Endometrial microvascular endothelial cells (primary cell): ENCODE measurements around the gene FCHSD2. TPM values are rescaled to one million over a fixed set of nuclear protein-coding genes. Genes with fewer than 3 reads are reported as not detected.
"Not testable (repeated sequence)": the region's sequence is repeated elsewhere in the genome, so short reads cannot be mapped to it uniquely, and the experiment has no call there.

Source experiments
- in situ Hi-C: cut with HindIII; loops from 2 replicates; pipeline ENCODE4 v1.10.0; 2017; ENCODE audit warnings: low sequenced_read_pairs, low pct_unique_long_range_greater_than_20kb; ENCODE audit errors: inconsistent ontology term
- total RNA-seq: library from RNA; depleted of rRNA; stranded (reverse); fragments of >200 nt; gene quantifications from one replicate; pipeline ENCODE4 v1.2.3, GENCODE V29; 2015; ENCODE audit errors: inconsistent ontology term

The FCHSD2 gene
- total RNA-seq, 1 donor from 2014 or later: 15.5 TPM

GRCh38 chr11:72871119-72871518, 271.0 kb downstream of the FCHSD2 start:
- in situ Hi-C loops: no loop called here

DNA sequence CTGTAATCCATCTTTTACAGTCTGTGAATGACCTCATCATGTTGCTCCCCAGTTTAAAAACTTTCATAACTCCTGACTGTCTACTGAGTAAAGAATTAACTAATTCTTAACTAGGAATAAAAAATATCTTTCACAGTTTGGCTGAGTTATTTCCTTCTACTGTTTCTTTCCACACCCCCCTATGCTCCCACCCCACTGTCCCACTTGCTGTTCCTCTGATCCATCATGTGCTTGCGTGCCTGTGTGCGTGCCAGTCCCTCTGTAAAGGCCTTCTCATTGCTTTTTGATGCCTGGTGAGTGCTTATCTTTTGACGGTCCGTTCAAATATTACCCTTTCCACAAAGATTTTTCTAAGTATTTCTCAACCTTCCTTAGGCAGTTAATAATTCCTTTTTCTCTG, 272.3 kb downstream of the FCHSD2 start:
- in situ Hi-C loops: no loop called here

DNA sequence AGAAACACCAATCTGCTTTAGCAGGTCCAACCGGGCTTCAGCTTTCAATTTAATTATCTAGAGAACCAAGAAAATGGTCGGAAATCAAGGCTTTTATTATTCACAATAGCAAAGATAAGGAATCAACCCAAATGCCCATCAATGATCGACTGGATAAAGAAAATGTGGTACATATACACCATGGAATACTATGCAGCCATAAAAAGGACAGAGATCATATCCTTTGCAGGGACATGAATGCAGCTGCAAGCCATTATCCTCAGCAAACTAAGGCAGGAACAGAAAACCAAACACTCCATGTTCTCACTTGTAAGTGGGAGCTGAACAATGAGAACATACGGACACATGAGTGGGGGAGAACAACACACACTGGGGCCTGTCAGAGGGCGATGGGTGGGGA, 274.1 kb downstream of the FCHSD2 start:
- in situ Hi-C loops: no loop called here

DNA sequence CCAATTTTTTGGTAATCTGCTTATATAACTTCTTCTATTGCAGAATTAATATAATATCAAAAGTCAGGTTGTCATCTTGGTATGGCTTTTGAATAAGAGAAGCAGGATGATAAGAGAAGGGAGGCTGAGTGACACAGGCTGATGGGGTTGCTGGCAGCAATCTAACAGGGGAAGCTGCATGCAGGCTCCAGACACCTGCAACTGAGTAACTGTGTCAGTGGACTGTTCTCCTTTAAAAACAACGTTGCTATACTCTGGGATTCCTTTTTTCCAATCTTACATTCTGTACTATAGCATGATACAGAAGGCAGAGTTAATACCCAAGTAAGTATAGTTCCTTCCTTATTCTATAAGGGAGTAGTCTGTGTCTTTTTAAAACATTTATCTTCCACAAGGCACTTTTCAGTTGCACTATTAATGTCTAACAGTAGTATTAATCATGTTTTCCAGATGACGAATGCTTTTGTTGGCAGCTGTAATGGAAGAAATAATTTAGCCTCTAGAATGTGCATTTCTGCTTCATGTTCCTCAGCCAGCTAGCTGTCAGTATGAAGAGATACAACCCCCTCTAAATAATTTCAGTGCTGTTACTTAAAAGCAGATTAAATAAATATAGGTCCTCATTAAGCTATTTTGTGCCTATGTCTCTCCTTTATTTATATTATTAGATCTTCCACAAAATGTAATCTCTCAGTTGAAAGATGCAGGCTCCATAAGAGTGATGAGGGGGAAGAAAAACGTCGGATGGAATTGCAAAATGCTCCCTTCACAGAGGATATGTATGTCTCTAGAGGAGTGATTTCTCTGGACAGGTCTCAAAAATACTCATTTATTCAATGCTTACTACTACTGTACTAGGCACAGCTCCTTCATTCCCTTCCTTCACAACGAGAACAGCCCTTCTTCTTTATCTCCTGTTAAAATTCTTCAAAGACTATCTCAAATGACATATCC, 277.1 kb downstream of the FCHSD2 start:
- in situ Hi-C loops: no loop called here

DNA sequence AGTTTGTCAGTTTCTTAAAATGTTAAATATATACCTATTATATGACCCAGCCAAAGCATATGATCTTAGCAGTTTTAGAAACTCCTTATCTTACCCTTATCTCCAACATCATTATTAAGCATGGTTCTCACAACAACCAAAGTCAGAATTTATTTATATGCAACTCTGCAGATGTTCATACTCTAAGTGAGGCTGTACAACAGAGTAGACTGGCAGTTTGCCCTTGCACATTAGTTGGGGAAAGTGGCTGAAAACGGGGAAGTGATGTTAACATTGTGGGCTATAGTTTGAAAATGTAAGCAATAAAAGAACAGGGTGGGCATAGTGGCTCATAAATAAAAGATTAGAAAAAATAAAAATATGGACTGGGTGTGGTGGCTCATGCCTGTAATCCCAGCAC, 278.2 kb downstream of the FCHSD2 start:
- in situ Hi-C loops: no loop called here

DNA sequence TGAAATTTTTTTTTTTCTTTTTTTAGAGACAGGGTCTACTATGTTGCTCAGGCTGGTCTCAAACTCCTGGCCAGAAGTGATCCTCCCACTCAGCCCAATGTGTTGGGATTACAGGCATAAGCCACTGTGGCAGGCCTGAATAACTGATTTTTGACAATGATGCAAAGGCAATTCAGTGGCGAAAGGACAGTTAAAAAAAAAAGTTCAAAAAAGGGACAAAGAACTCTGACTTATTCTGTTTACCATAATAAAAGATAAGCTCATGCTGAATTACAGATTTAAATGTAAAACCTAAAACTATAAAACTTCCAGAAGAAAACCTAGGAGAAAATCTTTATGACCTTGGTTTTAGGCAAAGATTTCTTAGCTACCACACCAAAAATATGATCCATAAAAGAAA, 279.0 kb downstream of the FCHSD2 start:
- in situ Hi-C loops: no loop called here

DNA sequence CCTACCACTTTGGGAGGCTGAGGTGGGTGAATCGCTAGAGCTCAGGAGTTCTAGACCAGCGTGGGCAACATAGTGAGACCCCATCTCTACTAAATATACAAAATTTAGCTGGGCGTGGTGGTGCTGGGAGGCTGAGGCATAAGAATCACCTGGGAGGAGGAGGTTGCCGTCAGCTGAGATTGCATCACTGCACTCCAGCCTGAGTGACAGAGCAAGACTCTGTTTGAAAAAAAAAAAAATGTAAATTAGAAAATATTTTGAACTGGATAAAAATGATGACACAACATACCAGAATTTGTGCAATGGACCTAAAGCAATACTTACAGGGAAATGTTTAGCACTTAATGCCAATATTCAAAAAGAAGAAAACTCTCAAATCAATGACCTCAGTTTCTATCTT, 281.5 kb downstream of the FCHSD2 start:
- in situ Hi-C loops: no loop called here

DNA sequence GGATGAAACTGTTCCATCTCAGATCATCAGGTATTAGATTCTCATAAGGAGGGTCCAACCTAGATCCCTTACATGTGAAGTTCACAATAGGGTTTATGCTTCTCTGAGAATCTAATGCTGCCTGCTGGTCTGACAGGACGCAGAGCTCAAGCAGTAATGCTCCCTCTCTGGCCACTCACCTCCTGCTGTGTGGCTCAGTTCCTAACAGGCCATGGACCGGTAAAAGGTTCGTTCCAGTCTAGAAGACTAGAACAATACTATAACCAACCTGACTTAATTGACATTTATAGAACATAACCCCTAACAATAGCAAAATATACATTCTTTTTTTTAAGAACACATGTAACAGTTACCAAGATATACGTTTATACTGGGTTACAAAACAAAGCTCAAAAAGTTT, 282.1 kb downstream of the FCHSD2 start:
- in situ Hi-C loops: no loop called here

DNA sequence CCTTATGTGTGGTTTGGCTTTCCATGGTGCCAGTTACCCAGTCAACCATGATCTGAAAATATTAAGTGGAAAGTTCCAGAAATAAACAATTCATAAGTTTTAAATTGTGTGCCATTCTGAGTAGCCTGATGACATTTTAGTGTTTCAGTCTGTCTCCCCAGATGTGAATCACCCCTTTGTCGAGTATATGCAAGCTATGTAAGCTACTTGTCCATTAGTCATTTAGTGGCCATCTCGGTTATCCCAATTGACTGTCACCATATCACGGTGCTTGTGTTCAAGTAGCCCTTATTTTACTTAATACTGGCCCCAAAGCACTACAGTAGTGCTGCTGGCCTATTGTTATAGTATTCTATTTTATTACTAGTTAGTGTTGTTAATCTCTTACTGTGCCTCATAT, 283.0 kb downstream of the FCHSD2 start:
- in situ Hi-C loops: no loop called here

DNA sequence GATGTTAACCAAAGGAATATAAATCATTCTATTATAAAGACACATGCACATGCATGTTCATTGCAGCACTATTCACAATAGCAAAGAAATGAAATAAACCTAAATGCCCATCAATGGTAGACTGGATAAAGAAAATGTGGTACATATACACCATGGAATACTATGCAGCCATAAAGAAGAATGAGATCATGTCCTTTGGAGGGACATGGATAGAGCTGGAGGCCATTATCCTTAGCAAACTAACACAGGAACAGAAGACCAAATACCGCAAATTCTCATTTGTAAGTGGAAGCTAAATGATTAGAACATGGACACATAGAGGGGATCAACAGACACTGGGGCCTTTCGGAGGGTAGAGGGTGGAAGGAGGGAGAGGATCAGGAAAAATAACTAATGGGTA, 283.9 kb downstream of the FCHSD2 start:
- in situ Hi-C loops: not testable (repeated sequence)

DNA sequence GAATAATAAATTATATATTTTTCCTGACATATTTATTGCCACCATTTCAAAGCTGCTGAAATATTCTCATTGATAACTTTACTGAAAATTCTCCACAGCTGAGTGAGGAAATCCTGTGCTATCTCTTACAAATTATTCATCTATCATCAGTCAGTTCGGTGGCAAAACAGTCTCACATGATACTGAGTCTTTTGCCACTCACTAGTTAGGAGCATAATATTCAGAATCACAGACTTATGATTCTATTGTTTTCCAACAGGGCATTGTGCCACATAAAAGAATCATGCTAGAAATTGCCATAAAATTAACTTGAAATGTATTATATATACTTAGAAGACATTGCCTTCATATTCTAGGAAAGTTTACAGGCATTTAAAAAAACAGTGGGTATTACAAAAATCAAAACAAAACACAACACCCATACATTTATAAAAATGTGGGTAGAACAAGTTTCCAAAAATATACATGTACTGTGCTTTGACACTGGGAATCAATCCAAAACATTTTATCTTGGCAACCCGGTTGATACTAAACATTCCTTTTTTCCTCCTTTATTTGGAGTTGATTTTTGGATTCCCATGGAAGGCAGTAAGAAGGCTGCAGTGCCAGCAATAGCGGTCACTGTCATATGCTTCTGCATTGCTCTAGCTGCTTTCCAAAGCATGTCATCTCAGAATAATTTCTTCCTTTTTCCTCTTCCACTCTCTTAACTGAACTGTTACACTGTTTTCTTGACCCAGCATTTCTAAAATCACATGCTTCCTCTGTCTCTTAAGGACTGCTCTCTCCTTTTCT, 285.4 kb downstream of the FCHSD2 start:
- in situ Hi-C loops: no loop called here

DNA sequence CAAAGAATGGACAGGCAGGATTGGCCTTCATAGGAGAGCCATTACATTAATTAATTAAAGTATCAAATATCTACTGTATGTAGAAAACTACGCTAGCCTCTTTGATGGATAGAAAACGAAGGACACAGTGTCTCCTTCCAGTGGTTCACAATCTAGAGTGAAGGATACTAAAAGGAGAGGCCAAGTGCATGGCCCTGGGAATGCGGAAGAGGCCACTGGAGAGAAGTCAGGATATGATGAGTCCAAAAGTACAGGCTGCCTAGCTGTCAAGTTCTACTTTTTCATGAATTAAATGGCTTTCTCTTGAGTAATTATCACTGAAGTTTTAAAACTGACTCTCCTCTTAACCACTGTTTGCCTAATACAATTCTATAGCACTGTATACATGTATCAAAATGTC, 286.1 kb downstream of the FCHSD2 start:
- in situ Hi-C loops: no loop called here

GRCh38 chr11:72851726-72852125, 290.4 kb downstream of the FCHSD2 start:
- in situ Hi-C loops: no loop called here

DNA sequence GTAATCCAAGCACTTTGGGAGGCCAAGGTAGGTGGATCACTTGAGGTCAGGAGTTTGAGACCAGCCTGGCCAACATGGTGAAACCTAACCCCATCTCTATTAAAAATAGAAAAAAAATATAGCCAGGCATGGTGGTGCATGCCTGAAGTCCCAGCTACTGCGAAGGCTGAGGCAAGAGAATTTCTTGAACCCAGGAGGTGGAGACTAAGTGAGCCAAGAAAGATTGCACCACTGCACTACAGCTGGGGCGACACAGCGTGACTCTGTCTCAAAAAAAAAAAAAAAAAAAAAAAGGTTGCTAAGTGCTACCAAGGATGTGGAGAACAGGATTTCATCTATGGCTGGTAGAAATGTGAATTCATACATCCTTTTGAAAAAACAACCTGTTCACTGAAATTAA, 291.3 kb downstream of the FCHSD2 start:
- in situ Hi-C loops: no loop called here

- in situ Hi-C loops: no loop called here
Measured at GRCh38 chr11:72848846-72849466, 293.2 kb downstream of the FCHSD2 start.

DNA sequence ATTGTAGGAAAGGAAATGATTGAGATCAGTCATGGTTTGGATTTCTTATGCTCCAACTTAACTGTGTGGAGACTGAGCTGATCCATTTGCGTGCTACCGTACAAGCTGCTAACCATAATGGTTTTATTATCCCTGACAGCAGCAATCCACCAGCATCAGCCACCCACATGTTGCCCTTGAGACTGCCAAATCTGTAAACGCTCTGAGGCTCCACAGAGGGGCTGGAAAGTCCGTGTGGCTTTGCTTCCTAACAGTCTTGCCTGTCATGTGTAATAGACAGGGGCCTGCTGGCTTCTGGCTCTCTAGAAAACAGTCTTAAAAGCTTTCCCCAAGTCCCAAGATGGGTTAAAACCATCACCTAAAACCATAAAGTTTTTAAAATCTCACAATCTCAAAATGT, 297.8 kb downstream of the FCHSD2 start:
- in situ Hi-C loops: no loop called here

DNA sequence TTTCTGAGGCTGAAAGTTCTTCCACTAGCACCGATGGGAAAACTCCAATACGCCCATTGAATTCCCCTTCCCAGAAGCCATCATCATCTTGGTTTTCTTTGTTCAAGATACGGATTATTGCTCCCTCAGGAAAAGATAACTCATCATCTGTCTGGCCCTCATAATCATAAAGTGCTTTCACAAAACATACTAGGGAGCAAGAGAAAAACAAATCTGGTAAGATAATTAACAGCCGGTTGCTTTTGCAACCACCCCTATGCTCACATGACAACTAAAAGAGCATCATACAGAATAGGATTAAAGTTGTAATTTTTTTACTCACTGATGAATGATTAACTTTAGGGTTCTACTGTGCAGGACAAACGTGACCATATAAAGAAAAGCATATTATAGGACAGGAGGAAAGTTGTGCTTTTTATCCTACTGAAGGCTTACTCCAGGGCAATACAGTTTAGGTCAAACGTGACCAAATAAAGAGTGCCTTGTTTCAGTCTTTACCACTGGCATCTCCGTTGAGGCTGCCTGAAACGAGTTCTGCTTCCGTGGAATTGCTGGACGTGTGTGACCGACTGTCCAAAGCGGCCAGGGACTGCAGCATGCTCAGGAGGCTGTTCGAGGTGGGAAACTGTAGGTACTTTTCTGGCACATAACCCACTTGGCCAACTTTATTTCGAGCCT, 299.3 kb downstream of the FCHSD2 start:
- in situ Hi-C loops: no loop called here

DNA sequence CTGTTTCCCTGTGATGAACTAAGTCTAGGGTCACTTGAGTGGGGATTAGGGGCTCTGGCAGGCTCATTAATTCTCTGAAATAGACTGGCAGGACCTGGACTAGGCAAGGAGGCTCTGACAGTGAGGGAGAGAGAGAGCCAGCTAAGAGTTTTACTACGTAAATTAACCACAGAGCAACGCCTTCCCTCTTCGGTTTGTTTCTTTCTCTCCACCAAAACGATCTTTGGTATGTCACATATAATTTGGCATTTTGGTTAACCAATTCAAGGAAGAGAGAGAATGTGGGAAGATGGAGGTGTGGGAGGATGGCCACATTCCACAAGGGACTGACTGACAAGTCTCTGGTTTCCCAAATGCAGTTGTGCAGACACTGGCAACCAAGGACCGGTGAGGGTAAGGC, 300.0 kb downstream of the FCHSD2 start:
- in situ Hi-C loops: no loop called here

DNA sequence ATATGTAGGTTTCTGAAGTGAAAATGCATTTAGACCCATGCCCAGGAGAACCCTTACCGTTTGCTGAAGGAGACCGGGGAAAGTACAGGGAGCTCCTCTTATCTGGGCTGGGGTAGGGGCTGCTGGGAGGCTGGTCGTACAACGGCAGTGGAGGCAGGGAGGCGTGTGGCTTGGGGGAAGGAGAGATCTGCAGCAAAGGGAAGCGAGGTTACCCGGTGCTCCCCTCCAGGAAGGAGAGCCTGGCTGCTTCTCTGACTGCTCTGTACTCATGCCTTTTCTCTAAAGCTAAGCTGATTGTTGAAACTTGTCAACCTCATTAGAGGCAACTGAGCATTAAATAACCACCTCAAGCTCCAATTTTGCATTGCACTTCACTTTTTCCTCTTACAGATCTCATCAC, 300.7 kb downstream of the FCHSD2 start:
- in situ Hi-C loops: no loop called here
